ENCODE results near the gene PDGFRB. TPM values are rescaled to one million over a fixed set of nuclear protein-coding genes. Genes with fewer than 3 reads are reported as not detected.

Gene PDGFRB
- total RNA-seq, 1 experiment from 2014 or later, result 0.34 TPM

DNA sequence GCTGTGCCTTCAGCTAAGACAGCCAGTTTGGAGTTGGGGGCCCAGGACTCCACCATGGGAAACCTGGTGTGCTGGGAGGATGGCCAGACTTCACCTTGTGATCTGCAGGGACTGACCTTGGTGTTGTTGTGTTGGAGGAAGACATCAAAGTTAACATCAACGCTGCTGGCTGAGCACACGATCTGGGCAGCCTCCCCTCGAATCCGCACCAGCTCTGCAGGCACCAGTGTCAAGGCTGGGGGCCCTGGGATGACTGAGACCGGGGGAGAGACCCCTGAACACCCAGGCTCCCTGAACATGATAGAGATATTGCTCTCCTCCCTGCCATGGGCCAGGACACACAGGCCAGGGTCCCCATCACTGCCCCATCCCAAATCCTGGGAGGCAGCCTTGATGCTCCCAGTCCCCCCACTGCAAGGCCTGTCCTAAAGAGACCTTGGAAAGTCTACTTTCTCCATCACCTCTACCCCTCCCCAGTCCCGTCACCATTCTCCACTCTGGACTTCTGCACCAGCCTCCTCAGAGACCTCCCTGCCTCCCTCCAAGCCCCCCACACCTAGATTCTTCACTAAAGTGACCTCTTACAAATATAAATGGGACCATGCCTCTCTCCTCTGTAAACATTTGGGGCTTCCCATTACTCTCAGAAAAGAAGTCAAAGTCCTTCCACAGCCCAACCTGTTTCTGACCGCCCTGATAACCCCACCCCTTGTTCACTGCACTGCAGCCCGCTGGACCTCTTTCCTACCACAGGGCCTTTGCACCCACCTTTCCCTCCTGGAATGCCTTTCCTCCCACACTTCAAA, 77.4 kb downstream of the PDGFRB start:
- no peaks in the 10 kb centered on the region for H3K36me3 ChIP-seq (ENCODE audit: control insufficient read depth in 1 of 2, insufficient read depth in 2 of 2, low read length in 2 of 2)
- ChIA-PET POLR2A (no interaction called here), CTCF (no interaction called here), RAD21 (ENCODE audit: low non-redundant PET in 1 of 2, low total read pairs in 2 of 2, uncharacterized antibody in 2 of 2, unreplicated experiment in 2 of 2) (no interaction called here)
- no peaks in the 10 kb centered on the region for H3K9me2 ChIP-seq (ENCODE audit: insufficient read depth)
- no peaks in the 10 kb centered on the region for H3K9me3 ChIP-seq (ENCODE audit: control insufficient read depth in 1 of 2, insufficient read depth in 1 of 2, low read depth in 1 of 2, low read length in 2 of 2)
- no peak overlapping the region for H3K27ac ChIP-seq (ENCODE audit: low read depth, low read length)
- BruUV-seq (replicated peaks), result no TSS peak
- no peaks in the 10 kb centered on the region for H3K79me2 ChIP-seq (ENCODE audit: insufficient read depth, low read length)
- ATAC-seq (no peak), DNase-seq (ENCODE audit: low read depth, low spot score) (no peak)
- no peaks in the 10 kb centered on the region for H3K4me1 ChIP-seq (ENCODE audit: control insufficient read depth in 1 of 2, insufficient read depth in 2 of 2, low read length in 2 of 2)
- H4K20me1 ChIP-seq (ENCODE audit: insufficient read depth), result no peaks in the 10 kb centered on the region
- H3K4me3 ChIP-seq (replicated peaks in 1 of 2; ENCODE audit: low read depth in 1 of 2, low read length in 2 of 2), result no peak overlapping the region
- H3K27me3 ChIP-seq (ENCODE audit: insufficient read depth, low read length), result no peaks in the 10 kb centered on the region; the same call in 1 of the 2 replicates
- TF ChIP-seq CEBPB (IDR thresholded peaks at IDR 0.05; ENCODE audit: low read depth) (no peak), POLR2A (IDR thresholded peaks at IDR 0.05; ENCODE audit: borderline replicate concordance, extremely low read depth, insufficient read depth, insufficient read length) (no peak), SIN3A (IDR thresholded peaks at IDR 0.05; ENCODE audit: low read depth) (no peak), CBX3 (IDR thresholded peaks at IDR 0.05; ENCODE audit: low read depth) (no peak), YY1 (IDR thresholded peaks at IDR 0.05; ENCODE audit: extremely low read depth, insufficient replicate concordance, low read depth, low read length) (no peak), FOSL1 (IDR thresholded peaks at IDR 0.05; ENCODE audit: low read depth) (no peak)
- TF ChIP-seq, protein P1, sequence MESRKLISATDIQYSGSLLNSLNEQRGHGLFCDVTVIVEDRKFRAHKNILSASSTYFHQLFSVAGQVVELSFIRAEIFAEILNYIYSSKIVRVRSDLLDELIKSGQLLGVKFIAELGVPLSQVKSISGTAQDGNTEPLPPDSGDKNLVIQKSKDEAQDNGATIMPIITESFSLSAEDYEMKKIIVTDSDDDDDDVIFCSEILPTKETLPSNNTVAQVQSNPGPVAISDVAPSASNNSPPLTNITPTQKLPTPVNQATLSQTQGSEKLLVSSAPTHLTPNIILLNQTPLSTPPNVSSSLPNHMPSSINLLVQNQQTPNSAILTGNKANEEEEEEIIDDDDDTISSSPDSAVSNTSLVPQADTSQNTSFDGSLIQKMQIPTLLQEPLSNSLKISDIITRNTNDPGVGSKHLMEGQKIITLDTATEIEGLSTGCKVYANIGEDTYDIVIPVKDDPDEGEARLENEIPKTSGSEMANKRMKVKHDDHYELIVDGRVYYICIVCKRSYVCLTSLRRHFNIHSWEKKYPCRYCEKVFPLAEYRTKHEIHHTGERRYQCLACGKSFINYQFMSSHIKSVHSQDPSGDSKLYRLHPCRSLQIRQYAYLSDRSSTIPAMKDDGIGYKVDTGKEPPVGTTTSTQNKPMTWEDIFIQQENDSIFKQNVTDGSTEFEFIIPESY (IDR thresholded peaks at IDR 0.05; ENCODE audit: extremely low read depth, insufficient replicate concordance, low read length), result no peak
- no peak overlapping the region for H2AFZ ChIP-seq (ENCODE audit: low read depth, low read length, poor library complexity, severe bottlenecking)
- intact Hi-C loops (cut with micrococcal nuclease), result no loop called here
- H3K9ac ChIP-seq (ENCODE audit: low read length), result no peak overlapping the region
- no peak overlapping the region for H3K4me2 ChIP-seq (ENCODE audit: low read length)

DNA sequence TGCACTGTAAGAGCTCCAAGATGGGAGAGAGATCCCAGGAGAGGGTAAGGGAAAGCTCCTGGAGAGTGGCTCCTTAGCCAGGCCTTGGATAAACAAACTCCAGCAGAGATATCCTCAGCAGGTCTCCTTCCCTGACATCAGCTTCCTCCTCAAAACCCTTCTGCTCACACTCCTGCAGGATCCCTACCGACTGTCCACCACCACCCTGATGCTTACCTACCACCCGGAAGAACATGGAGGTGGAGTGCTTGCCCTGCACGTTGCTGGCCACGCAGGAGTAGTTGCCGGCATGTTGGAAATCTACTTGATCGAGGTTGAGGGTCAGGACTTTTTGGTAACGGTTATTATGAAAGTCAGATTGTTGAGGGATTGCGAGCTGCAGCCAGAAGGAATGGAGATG, 78.6 kb downstream of the PDGFRB start:
- no peak overlapping the region for H3K4me3 ChIP-seq (replicated peaks in 1 of 2; ENCODE audit: low read depth in 1 of 2, low read length in 2 of 2)
- H3K36me3 ChIP-seq (ENCODE audit: control insufficient read depth in 1 of 2, insufficient read depth in 2 of 2, low read length in 2 of 2), result no peaks in the 10 kb centered on the region
- DNase-seq (ENCODE audit: low read depth, low spot score) (no peak), ATAC-seq (no peak)
- TF ChIP-seq EZH2 (IDR thresholded peaks at IDR 0.05) (no peak), POLR2A (IDR thresholded peaks at IDR 0.05; ENCODE audit: borderline replicate concordance, extremely low read depth, insufficient read depth, insufficient read length) (no peak), ZFX (IDR thresholded peaks at IDR 0.05) (no peak), RAD21 (IDR thresholded peaks at IDR 0.05; ENCODE audit: low read depth) (no peak), SIN3A (IDR thresholded peaks at IDR 0.05; ENCODE audit: low read depth) (no peak), POLR2AphosphoS5 (IDR thresholded peaks at IDR 0.05; ENCODE audit: low read depth, low read length) (no peak), CBX3 (IDR thresholded peaks at IDR 0.05; ENCODE audit: low read depth) (no peak), YY1 (IDR thresholded peaks at IDR 0.05; ENCODE audit: extremely low read depth, insufficient replicate concordance, low read depth, low read length) (no peak), FOSL1 (IDR thresholded peaks at IDR 0.05; ENCODE audit: low read depth) (no peak), EZH2phosphoT487 (IDR thresholded peaks at IDR 0.05; ENCODE audit: borderline replicate concordance) (no peak)
- no peaks in the 10 kb centered on the region; the same call in 1 of the 2 replicates for H3K27me3 ChIP-seq (ENCODE audit: insufficient read depth, low read length)
- H2AFZ ChIP-seq (ENCODE audit: low read depth, low read length, poor library complexity, severe bottlenecking), result no peak overlapping the region
- H3K4me2 ChIP-seq (ENCODE audit: low read length), result no peak overlapping the region
- H3K27ac ChIP-seq (ENCODE audit: low read depth, low read length), result no peak overlapping the region
- POLR2A ChIA-PET, result no interaction called here
- intact Hi-C loops (cut with micrococcal nuclease), result no loop called here
- no peaks in the 10 kb centered on the region for H3K9me3 ChIP-seq (ENCODE audit: control insufficient read depth in 1 of 2, insufficient read depth in 1 of 2, low read depth in 1 of 2, low read length in 2 of 2)
- no peaks in the 10 kb centered on the region for H3K79me2 ChIP-seq (ENCODE audit: insufficient read depth, low read length)
- no TSS peak for BruUV-seq (replicated peaks)
- CTCF ChIA-PET, result no interaction called here
- no peak overlapping the region for H3K9ac ChIP-seq (ENCODE audit: low read length)
- H3K9me2 ChIP-seq (ENCODE audit: insufficient read depth), result no peaks in the 10 kb centered on the region
- RAD21 ChIA-PET (ENCODE audit: low non-redundant PET in 1 of 2, low total read pairs in 2 of 2, uncharacterized antibody in 2 of 2, unreplicated experiment in 2 of 2), result no interaction called here
- H3K4me1 ChIP-seq (ENCODE audit: control insufficient read depth in 1 of 2, insufficient read depth in 2 of 2, low read length in 2 of 2), result no peaks in the 10 kb centered on the region
- no peaks in the 10 kb centered on the region for H4K20me1 ChIP-seq (ENCODE audit: insufficient read depth)

Data from HCT116 (cell line).